Epithelial cell of proximal tubule (primary cell): Measurements from ENCODE around the gene KLF3. TPM values are rescaled to one million over a fixed set of nuclear protein-coding genes. Genes with fewer than 3 reads are reported as not detected.

Experiments used
- DNase-seq: peaks from one replicate; pipeline ENCODE4 v3.0.0-alpha.2; 2011; ENCODE audit warnings: low read depth
- H3K4me3 ChIP-seq: 2 replicates; pipeline ENCODE4 v1.5.1; 2011; ENCODE audit warnings: low read depth, mild to moderate bottlenecking, low read length
- total RNA-seq: library from RNA; depleted of rRNA; stranded (reverse); fragments of >200 nt; gene quantifications from 2 replicates; pipeline ENCODE4 v1.2.3, GENCODE V29; 2015
- TF ChIP-seq, protein P1 (sequence below): conservative IDR thresholded peaks from 2 replicates; pipeline ENCODE4 v1.5.1; 2012; ENCODE audit warnings: low read depth, mild to moderate bottlenecking, low read length

The KLF3 gene
- total RNA-seq, 1 donor from 2014 or later: 28.0 TPM

DNA sequence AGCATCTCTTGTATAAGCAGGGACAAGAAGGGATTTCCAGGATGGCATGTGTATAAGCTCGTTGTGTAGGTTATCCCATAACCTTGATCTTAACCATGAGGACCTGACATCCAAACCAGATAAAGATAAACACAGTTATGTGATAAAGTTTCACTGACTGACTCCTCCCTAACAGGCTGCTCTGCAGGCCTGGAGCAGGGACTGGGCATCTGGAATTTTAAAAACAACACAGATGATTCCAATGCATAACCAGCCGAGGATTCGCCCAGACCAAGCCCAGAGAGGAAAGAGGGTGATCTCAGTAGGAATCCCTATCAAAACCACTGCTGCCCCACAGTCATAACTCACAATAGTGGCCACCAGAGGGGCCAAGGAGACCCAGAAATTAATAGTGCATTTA is 22.7 kb downstream of the KLF3 start:
- TF ChIP-seq, protein P1, sequence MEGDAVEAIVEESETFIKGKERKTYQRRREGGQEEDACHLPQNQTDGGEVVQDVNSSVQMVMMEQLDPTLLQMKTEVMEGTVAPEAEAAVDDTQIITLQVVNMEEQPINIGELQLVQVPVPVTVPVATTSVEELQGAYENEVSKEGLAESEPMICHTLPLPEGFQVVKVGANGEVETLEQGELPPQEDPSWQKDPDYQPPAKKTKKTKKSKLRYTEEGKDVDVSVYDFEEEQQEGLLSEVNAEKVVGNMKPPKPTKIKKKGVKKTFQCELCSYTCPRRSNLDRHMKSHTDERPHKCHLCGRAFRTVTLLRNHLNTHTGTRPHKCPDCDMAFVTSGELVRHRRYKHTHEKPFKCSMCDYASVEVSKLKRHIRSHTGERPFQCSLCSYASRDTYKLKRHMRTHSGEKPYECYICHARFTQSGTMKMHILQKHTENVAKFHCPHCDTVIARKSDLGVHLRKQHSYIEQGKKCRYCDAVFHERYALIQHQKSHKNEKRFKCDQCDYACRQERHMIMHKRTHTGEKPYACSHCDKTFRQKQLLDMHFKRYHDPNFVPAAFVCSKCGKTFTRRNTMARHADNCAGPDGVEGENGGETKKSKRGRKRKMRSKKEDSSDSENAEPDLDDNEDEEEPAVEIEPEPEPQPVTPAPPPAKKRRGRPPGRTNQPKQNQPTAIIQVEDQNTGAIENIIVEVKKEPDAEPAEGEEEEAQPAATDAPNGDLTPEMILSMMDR: no peak
- no peak overlapping the region for H3K4me3 ChIP-seq
- DNase-seq: no peak

DNA sequence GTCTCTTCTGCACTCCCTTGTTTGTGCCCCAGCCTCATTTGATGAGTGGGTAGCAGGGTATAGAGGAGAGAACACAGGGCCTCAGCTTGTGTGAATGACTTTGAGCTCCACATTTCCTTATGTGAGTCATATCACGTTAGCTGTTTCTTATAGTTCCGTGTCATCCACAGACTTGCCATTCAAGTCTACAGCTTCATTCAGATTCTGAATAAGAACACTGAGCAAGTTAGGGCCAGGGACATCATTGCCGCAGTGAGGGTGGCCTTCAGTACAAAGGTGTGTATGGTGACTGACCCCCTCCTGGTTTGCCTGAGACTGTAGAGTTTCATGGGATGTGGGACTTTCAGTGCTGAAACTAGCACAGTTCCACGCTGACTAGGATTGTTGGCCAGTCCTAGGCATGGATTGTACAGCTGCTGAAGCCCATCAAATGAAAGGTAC is 23.6 kb downstream of the KLF3 start:
- H3K4me3 ChIP-seq: no peak overlapping the region
- DNase-seq: no peak
- TF ChIP-seq, protein P1: no peak

DNA sequence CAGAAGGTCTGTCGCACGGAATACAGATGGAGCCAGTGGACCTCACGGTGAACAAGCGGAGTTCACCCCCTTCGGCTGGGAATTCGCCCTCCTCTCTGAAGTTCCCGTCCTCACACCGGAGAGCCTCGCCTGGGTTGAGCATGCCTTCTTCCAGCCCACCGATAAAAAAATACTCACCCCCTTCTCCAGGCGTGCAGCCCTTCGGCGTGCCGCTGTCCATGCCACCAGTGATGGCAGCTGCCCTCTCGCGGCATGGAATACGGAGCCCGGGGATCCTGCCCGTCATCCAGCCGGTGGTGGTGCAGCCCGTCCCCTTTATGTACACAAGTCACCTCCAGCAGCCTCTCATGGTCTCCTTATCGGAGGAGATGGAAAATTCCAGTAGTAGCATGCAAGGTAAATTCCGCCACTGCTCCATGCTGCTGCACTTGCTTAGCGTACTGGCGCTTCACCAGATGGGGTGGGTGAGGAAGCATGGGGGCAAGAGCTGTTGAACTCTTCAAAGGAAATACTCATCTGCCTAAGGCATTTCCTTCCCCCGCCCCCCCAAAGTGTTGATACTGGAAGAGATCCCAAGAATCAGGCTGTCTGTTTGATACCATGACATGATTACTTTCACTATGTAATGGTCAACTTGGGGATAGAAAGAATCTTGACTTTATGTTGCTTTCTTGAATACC is 24.8 kb downstream of the KLF3 start:
- TF ChIP-seq, protein P1: no peak
- H3K4me3 ChIP-seq: no peak overlapping the region
- DNase-seq: no peak

DNA sequence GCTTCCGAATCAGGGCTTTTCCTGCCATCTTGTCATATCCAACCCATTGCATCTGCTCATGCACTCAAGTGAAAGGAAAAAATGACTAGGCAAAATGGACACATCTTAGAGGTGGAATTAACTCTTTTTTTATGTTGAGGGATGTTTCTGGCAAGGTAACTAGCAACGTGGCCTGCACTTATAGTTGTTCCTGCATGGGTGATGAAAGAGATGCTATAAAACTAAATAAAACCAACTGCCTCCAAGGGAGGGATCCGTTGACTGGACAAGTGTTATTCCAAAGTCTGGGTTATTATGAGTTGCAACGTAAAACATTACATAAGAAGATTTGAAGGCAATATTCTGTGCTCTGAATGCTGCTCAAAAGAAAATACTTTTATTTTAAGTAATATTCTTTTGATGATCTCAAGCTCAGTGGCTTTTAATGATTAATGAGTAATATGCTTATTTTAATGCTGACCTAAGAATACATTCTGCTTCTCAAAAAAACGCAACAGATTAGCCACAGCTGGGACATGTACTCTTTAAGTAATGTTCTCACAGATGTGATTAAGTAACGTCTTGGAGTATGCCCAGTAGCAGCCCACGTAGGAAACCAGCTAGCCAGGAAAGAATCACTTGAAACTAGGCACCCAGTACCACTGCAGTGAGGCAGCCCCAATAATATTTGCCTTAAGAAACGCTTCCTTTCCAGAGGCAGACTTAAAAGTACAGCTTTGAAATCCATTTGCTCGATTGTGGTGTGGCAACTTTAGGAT is 27.4 kb downstream of the KLF3 start:
- TF ChIP-seq, protein P1: no peak
- H3K4me3 ChIP-seq: no peak overlapping the region
- no peak for DNase-seq

DNA sequence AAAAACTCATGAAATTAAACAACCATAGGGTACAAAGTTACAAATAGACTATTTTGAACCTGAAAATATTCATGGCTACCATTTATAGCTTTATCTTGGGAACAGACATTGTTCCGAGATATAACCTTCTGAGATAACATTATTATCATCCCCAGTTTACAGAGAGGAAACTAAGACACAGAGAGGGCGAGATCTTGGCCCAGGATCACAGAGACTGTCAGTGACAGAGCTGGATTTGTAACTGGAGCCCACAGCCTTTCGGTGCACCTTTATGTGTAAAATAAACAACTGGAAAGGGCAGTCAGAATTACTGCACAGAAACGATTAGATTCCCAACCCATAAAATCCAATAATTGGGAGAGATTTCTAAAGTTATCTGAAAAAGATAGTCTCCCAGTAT is 28.4 kb downstream of the KLF3 start:
- no peak for DNase-seq
- TF ChIP-seq, protein P1: no peak
- H3K4me3 ChIP-seq: no peak overlapping the region

DNA sequence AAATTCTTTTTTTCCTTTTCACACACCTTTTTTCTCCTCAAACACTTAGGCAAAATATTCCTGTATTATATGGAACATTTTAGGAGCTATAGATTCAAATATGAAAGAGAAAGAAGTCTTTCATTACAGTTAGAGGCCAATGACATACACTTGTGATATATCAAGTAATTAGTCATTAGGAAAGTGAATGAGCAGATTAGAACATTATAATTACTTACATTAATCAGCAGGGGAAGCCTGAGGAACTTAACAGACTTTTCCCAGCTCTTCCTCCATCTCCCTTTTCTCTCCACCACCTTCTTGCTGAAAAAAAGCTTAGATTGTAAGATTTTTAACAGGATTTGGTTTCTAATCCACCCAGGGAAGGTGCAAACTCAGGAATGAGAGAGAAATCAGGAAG is 29.6 kb downstream of the KLF3 start:
- H3K4me3 ChIP-seq: no peak overlapping the region
- TF ChIP-seq, protein P1: no peak
- no peak for DNase-seq
